HG03175 (cell line): ENCODE results near the gene SYNE1.

Experiments
- ATAC-seq: cut with Tn5 transposase; IDR thresholded peaks from one replicate; pipeline ENCODE4 v1.9.1; 2021; ENCODE audit warnings: mild to moderate bottlenecking, moderate library complexity; ENCODE audit not compliant: unreplicated experiment

The SYNE1 gene

GRCh38 chr6:152119831-152120230 lies 517.3 kb downstream of the SYNE1 start:
- no peak for ATAC-seq

DNA sequence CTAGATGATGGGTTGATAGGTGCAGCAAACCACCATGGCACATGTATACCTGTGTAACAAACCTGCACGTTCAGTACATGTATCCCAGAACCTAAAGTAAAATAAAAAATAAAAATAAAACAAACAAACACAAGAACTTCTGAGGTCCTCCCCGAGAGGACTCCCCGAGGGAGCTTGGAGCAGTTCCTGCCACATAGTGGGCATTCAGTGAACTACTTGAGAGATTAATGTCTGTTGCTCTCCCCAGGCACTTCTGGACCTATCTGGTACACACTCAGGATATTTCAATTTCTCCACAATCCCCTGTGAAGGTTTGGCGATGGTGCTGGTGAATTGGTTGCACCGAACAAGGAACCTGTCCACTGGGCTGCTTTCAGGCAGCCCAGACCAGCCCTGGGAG lies 518.5 kb downstream of the SYNE1 start:
- ATAC-seq: no peak

DNA sequence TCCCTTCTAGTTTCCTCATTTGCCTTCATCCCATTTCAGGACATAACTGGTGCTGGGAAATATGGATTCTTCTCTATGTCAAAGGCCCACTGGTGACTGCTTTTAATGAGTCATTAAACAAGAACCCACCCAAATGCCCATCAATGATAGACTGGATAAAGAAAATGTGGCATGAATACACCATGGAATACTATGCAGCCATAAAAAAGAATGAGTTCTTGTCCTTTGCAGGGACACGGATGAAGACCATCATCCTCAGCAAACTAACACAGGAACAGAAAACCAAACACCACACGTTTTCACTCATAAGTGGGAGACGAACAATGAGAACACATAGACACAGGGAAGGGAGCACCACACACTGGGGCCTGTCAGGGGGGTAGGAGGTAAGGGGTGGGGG lies 518.9 kb downstream of the SYNE1 start:
- no peak for ATAC-seq

DNA sequence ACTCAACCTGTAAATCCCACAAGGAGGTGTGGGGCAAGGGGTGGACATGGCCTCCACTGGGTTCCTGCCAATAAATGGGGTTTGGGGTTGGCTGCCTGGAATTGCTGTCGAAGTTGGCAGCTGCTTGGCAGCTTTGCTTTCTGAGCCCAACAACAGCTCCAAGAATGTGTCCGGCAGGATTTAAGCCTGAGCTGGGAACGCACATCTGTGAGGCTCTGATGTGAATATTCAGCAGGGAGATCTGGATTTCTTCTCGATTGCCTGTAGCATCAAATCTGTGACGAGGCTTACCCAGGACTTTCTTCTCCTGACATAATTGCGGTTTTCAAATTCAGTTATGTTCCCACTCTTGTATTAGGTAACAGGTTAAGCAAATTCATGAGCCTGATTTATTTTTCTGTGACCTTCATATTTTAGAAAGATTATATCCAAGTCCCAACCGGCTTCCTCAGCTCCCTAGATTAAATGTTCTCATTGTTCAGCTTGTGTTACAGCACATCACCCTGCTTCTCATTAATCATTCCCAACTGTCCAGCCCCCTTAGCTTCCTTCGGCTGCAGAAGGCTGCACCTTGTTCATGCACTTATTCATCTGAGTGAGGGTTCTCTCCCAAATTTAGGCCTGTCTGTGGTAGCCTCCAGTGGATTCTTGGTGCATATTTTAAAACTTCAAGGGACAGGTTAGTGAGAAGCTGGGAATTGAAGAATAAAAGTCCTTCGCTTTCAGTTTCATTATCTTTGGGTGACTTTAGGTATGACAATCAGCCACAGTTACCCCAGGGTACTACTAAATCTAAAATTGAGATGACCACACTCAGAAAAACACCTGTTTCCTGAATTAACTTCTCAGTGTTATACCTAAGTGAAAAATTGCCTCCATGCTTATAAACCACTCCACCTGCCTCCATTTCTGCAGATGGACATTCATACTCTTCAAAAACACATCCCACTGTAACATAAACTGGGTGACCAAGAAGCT lies 519.7 kb downstream of the SYNE1 start:
- peak; percentile 89 for ATAC-seq

GRCh38 chr6:152112491-152113261 lies 524.5 kb downstream of the SYNE1 start:
- ATAC-seq: no peak

DNA sequence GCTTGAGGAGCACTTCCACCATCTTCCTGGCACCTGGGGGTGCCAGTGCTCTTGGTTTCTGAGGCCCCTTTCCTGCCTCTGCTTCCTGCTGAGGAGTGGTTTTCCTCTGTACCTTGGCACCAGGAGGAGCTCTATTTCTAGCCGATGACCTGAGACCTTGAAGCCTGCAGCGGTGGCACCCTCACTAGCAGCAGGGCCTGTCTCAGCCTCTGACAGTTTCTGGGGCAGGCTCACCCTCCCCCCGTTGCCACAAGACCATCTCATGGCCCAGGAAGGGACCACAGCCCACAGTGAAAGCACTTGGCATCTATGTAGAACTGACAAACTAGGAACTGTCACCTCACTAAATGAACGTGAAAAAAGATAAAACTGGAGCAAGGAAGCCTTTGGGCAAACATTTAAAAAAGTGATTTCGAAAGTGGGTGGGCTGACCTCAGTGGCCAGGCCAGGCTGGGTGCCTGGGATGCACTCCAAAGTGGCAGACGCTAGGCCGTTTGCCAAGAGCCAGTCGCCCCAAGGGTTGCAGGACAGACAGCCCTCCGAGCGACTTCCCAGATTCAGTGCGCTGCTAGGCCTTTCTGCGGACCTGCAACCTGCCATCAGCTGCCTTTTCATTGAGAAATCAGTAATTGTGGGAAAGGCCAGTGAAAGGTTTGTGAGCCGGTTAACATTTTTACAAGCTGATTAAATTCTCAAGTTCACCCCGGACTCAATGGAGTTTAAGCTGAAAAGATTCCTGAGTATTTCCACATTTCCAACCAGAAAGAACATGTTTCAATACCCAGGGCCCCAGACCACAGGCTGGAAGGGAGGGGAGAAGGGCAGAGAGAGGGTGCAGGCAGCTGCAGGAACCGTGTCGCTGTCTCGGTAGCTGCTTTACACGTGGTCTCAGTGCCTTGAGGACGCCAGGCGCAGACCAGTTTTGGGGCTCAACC lies 526.0 kb downstream of the SYNE1 start:
- no peak for ATAC-seq

GRCh38 chr6:152107973-152108372 lies 529.2 kb downstream of the SYNE1 start:
- ATAC-seq: no peak

DNA sequence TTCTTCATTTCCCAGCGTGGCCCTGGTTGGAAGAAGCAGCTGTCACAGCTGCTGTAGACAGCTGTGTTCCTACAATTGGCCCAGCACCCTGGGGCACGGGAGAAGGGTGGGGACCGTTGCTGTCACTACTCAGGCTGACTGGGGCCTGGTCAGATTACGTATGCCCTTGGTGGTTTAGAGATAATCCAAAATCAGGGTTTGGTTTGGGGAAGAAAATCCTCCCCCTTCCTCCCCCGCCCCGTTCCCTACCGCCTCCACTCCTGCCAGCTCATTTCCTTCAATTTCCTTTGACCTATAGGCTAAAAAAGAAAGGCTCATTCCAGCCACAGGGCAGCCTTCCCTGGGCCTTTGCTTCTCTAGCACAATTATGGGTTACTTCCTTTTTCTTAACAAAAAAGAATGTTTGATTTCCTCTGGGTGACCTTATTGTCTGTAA lies 537.0 kb downstream of the SYNE1 start:
- ATAC-seq: no peak

DNA sequence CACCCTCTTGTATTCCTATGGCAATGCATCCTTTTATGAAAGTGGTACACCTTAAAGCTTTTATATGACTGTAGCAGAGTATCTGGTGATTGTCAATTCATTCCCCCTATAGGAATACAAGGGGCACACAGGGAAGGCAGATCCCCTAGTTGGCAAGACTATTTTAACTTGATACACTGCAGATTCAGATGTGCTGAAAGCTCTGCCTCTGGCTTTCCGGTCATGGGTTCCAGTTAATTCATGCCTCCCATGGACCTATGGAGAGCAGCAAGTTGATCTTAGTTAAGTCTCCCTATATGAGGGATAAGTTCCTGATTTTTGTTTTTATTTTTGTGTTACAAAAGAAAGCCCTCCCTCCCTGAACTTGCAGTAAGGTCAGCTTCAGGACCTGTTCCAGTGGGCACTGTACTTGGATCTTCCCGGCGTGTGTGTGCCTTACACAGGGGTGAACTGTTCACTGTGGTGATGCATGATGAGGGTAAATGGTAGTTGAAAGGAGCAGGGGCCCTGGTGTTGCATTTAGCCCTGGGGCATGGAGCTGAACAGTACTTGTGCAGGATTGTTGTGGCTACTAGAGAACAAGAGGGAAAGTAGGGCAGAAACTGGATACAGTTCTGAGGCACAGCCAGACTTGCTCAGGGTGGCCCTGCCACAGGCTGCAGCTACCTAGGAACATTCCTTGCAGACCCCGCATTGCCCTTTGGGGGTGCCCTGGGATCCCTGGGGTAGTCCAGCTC lies 537.5 kb downstream of the SYNE1 start:
- ATAC-seq: no peak

GRCh38 chr6:152098683-152099082 lies 538.5 kb downstream of the SYNE1 start:
- no peak for ATAC-seq

DNA sequence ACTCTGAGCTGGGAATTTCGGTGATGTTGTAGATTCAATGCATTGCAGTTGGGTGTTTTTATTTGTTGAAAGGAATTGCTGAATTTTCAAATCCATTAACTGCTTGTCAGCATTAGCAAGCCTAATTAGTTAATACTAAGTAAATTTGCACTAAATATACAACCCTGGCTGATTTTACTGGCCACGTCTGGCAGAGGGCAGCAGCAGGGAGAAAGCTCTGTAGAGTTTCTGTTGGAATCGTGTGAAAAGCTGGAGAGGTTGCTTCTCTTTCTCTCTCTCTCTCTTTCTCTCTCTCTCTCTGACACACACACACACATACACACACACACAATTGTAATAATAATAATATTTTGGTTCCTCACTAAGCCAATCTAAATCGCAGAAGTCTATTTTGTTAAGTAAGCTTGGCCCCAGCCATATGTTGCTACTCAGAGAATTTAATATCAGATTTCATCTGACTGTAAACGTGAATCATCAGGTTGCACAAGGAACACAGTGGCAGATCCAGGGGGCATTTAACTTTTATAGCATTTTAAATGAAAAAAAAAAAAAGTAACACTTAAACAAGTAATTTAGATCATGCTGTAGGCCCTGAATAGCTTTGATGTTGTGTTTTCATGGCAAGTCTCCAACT lies 540.2 kb downstream of the SYNE1 start:
- no peak for ATAC-seq

DNA sequence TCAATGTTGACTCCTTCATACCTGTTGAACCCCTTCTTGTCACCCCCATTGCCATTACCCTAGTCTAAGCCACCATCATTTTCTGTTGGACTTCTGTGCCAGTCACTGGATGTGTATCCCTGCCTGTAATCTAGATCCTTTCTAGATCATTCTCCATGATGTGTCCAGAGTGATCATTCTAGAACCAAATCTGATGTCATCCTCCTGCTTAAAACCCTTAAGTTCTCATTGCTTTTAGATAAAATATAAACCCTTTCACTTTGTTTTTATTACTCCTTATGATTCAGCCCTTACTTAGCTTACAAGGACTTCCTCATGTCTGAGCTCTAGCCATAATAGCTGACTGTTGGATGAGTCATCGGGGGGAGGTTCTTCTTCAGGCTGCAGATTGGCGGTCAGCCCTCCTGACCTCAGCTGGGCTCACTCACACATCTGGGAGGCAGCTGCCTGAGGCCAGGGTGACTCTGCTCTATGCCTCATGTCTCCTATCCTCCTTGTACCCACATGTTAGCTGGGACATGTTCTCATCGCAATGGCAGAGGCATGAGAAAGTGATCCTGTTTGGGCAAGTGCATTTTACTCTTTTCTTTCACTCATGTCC lies 542.1 kb downstream of the SYNE1 start:
- no peak for ATAC-seq

- ATAC-seq: no peak
These were observed 542.9 kb downstream of the SYNE1 start for GRCh38 chr6:152094276-152094675.

- no peak for ATAC-seq
These were observed 543.5 kb downstream of the SYNE1 start for GRCh38 chr6:152093711-152094110.

GRCh38 chr6:152091851-152092341 lies 545.3 kb downstream of the SYNE1 start:
- no peak for ATAC-seq

DNA sequence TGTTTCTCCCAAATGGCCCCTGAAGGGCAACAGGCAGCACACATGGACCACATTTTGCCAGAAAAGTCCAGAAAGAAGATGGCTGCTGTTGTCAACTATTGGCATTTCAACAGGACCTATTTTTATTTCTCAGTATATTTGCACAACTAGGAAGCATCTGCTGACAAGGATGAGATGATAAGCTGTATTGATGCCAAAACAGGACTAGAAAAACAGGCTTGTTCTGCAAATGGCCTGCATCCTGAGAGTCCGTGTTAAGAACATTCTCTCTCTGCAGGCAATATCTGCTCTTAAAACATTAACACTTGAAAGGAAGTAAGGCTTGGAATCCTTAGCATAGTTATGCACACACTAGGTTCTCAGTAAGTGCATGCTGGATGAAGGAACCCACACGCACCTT lies 546.0 kb downstream of the SYNE1 start:
- ATAC-seq: no peak

DNA sequence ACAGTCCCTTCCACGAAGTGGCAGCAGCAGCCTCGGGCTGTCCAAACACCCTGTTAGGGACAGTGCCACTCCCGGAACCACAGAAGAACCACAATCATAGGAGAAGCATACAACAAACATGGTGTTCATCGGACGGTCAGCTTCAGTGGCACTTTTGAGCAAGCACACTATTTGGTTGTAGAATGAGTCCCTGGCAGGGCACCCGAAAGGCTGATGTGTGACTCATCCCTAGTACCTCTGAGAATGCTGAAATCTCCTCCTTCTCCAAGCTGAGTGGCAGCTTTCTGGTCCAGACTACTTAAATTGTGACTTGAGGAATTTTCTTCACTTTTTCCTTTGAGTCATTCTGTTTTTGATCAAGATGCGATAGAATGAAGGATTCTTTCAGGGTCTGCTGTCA lies 547.2 kb downstream of the SYNE1 start:
- ATAC-seq: no peak

GRCh38 chr6:152087701-152088100 lies 549.5 kb downstream of the SYNE1 start:
- ATAC-seq: no peak

GRCh38 chr6:152087096-152087495 lies 550.1 kb downstream of the SYNE1 start:
- no peak for ATAC-seq
